GM06990 (cell line): ENCODE results near the gene LAMA2.

Source experiments
- DNase-seq: peaks from one replicate; pipeline ENCODE4 v3.0.0-alpha.2; 2011; ENCODE audit not compliant: insufficient read length; ENCODE audit errors: extremely low read depth
- H3K27me3 ChIP-seq: replicated peaks from 2 replicates; pipeline ENCODE4 v1.6.0; 2011; ENCODE audit warnings: low read length; ENCODE audit not compliant: control insufficient read depth, insufficient read depth
- H3K36me3 ChIP-seq: 2 replicates; pipeline ENCODE4 v1.5.1; 2011; ENCODE audit warnings: low read length; ENCODE audit not compliant: control insufficient read depth, insufficient read depth
- H3K4me3 ChIP-seq: replicated peaks from 2 replicates; pipeline ENCODE4 v1.5.1; 2011; ENCODE audit warnings: low read depth, mild to moderate bottlenecking, control low read depth, low read length
- TF ChIP-seq, protein P1 (sequence below): IDR thresholded peaks from 2 replicates; pipeline ENCODE4 v1.5.1; 2011; ENCODE audit warnings: low read length, control low read depth, mild to moderate bottlenecking, inconsistent platforms; ENCODE audit not compliant: insufficient read depth, poor library complexity, severe bottlenecking

The LAMA2 gene

DNA sequence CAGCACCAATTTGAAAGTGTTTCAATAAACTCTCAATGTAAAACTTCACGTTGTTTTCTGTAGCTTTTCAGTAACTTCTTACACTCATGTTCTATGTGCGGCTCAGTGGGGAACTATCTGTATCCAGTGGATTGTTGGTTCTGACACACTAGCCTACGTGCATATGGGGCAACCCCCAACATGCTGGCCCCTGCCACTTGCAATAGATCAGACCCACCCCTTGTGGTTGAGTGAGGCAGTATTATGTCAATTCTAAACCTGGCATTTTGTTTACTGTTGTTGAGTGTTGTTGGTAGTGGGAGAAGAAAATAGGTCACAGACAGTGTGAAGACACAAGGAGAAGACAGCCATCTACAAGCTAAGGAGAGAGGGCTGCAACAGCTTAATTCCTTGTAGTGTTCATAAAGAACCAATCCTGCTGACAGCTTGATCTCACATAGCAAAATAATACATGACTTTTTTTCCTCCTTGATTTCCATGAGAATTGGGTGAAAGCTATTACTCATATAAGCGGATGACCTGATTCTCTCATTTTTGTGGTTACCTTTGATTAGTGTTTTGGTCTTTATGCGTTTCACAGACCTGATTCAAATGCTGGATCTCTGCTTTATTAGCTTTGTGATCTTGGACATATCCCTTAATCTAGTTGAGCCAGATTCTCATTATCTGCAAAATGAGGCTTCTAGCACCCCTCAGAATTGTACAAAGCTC, 320.4 kb downstream of the LAMA2 start:
- TF ChIP-seq, protein P1, sequence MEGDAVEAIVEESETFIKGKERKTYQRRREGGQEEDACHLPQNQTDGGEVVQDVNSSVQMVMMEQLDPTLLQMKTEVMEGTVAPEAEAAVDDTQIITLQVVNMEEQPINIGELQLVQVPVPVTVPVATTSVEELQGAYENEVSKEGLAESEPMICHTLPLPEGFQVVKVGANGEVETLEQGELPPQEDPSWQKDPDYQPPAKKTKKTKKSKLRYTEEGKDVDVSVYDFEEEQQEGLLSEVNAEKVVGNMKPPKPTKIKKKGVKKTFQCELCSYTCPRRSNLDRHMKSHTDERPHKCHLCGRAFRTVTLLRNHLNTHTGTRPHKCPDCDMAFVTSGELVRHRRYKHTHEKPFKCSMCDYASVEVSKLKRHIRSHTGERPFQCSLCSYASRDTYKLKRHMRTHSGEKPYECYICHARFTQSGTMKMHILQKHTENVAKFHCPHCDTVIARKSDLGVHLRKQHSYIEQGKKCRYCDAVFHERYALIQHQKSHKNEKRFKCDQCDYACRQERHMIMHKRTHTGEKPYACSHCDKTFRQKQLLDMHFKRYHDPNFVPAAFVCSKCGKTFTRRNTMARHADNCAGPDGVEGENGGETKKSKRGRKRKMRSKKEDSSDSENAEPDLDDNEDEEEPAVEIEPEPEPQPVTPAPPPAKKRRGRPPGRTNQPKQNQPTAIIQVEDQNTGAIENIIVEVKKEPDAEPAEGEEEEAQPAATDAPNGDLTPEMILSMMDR: no peak
- Histone ChIP-seq H3K36me3 (no peaks in the 10 kb centered on the region), H3K27me3 (no peaks in the 10 kb centered on the region), H3K4me3 (no peak overlapping the region)
- DNase-seq: no peak

- Histone ChIP-seq H3K4me3 (no peak overlapping the region), H3K27me3 (no peaks in the 10 kb centered on the region), H3K36me3 (no peaks in the 10 kb centered on the region)
- TF ChIP-seq, protein P1: no peak
- DNase-seq: no peak
Observed at GRCh38 chr6:129206821-129207220, 323.9 kb downstream of the LAMA2 start.

DNA sequence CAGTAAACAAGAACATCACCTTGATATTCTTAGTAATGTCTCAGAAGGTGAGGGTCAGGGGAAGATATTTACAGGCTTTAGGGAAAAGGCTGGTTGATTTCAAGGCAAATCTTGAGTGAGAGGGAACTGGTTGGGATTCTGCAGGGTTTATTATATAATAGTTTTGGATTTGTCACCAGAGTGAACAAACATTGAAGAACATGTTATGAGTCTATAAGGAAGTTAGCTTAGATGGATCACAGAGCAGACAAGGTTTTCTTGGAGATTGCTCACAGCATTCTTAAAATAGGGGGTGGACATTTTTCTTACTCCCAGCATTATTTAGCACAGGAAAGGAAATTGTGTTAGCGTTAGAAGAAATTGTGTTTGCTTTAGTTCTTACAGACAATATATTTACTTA, 324.9 kb downstream of the LAMA2 start:
- TF ChIP-seq, protein P1: no peak
- Histone ChIP-seq H3K4me3 (no peak overlapping the region), H3K27me3 (no peaks in the 10 kb centered on the region), H3K36me3 (no peaks in the 10 kb centered on the region)
- DNase-seq: no peak

DNA sequence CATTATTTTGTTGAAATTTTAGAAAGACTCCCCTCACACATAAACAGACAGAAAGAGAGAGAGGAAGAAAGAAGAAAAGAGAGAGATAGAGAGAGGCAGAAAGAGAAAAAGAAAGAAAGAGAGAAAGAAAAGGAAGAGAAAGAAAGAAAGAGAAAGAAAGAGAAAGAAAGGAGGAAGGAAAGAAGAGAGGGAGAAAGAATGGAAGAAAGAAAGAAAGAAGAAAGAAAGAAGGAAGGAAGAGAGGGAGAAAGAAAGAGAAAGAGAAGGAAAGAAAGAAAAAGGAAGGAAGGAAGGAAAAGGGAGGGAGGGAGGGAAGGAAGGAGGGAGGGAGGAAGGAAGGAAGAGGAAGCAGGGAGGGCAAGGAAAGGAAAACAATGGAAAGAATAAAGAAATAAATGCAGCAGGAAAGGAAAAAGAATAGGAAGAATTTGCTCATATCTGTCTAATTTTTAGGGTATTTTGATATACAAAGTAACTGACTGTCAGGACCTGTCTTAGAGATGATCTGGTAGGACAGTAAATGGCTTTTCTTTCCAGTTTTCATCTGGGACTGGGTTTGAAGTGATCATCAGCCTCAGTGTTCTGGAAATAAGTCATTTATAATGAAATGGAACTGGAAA, 325.6 kb downstream of the LAMA2 start:
- no peak for DNase-seq
- no peaks in the 10 kb centered on the region for H3K27me3 ChIP-seq
- TF ChIP-seq, protein P1: no peak
- no peak overlapping the region for H3K4me3 ChIP-seq
- no peaks in the 10 kb centered on the region for H3K36me3 ChIP-seq

GRCh38 chr6:129209355-129209754, 326.4 kb downstream of the LAMA2 start:
- DNase-seq: no peak
- Histone ChIP-seq H3K4me3 (no peak overlapping the region), H3K27me3 (no peaks in the 10 kb centered on the region), H3K36me3 (no peaks in the 10 kb centered on the region)
- TF ChIP-seq, protein P1: no peak
